ENCODE data around the gene OPRL1.

GRCh38 chr20:64119301-64119680 is 39.4 kb downstream of the OPRL1 start:
- TF ChIP-seq, protein P1, sequence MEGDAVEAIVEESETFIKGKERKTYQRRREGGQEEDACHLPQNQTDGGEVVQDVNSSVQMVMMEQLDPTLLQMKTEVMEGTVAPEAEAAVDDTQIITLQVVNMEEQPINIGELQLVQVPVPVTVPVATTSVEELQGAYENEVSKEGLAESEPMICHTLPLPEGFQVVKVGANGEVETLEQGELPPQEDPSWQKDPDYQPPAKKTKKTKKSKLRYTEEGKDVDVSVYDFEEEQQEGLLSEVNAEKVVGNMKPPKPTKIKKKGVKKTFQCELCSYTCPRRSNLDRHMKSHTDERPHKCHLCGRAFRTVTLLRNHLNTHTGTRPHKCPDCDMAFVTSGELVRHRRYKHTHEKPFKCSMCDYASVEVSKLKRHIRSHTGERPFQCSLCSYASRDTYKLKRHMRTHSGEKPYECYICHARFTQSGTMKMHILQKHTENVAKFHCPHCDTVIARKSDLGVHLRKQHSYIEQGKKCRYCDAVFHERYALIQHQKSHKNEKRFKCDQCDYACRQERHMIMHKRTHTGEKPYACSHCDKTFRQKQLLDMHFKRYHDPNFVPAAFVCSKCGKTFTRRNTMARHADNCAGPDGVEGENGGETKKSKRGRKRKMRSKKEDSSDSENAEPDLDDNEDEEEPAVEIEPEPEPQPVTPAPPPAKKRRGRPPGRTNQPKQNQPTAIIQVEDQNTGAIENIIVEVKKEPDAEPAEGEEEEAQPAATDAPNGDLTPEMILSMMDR (conservative IDR thresholded peaks at IDR 0.05 in 1 of 2, IDR thresholded peaks at IDR 0.05 in 1 of 2; ENCODE audit: low read depth in 1 of 2, low read length in 2 of 2): no peak
- TF ChIP-seq EZH2 (IDR thresholded peaks at IDR 0.05; ENCODE audit: low read length, missing control alignments): no peak
